Measurements from ENCODE around the gene CA10.

Gene CA10

DNA sequence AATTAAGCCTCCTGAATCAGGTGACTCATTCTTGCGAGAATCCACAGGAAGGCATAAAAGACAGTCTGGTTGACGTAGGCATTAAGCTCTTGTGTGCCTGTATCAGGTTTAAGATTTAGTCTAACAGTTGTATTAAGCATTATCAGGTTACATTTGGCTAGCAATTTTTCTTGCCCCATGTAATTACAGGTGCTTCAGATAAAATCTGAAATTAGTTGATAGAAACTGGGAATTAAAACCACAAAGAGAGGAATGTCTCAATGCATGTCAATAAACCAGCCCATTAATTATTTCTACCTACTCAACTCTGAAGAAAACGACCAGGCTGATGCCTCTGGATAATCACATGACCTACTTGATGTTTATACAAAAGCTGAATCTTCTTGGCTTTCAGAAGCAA, 217.2 kb downstream of the CA10 start:
- TF ChIP-seq, protein P1, sequence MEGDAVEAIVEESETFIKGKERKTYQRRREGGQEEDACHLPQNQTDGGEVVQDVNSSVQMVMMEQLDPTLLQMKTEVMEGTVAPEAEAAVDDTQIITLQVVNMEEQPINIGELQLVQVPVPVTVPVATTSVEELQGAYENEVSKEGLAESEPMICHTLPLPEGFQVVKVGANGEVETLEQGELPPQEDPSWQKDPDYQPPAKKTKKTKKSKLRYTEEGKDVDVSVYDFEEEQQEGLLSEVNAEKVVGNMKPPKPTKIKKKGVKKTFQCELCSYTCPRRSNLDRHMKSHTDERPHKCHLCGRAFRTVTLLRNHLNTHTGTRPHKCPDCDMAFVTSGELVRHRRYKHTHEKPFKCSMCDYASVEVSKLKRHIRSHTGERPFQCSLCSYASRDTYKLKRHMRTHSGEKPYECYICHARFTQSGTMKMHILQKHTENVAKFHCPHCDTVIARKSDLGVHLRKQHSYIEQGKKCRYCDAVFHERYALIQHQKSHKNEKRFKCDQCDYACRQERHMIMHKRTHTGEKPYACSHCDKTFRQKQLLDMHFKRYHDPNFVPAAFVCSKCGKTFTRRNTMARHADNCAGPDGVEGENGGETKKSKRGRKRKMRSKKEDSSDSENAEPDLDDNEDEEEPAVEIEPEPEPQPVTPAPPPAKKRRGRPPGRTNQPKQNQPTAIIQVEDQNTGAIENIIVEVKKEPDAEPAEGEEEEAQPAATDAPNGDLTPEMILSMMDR (IDR thresholded peaks at IDR 0.05; ENCODE audit: extremely low read depth, missing control alignments) = no peak
- DNase-seq (ENCODE audit: low spot score) = no peak

DNA sequence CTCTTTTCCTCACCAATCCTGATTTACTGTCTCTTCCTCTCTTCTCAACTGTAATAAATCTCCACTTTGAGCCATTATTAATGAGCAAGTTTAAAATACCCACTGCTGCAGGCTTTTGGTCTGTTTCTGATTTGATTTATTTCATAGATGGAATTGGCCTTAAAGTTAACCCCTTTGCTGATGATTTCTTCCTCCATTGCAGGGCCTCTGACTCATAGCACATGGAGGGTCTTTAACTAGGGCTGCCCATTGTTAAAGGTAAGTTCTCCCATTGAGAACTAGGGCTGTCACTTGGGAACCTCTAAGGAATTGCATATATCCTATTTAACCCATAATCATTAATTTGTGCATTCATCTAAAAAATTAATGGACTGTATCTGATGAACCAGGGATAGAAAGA, 221.2 kb downstream of the CA10 start:
- TF ChIP-seq, protein P1 (IDR thresholded peaks at IDR 0.05; ENCODE audit: extremely low read depth, missing control alignments) = no peak
- DNase-seq (ENCODE audit: low spot score) = no peak

DNA sequence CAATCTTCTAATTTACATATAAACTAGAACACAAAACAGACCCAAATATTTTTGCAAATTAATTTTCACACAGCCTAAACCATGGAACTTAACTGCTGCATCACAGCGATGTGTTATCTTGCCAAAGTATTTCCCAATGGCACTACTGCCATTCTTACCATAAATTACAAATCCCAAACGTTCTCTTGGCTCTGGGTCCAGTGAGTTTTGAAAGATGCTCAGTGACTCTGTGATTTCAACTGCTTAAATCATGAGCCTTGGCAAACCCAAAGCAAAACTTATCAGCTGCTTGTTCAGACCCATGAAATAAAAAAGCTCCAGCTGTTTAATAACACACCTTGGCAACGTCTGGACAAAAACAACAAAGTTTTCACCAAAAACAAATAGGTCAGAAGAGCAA, 223.0 kb downstream of the CA10 start:
- DNase-seq (ENCODE audit: low spot score) = no peak
- TF ChIP-seq, protein P1 (IDR thresholded peaks at IDR 0.05; ENCODE audit: extremely low read depth, missing control alignments) = no peak

DNA sequence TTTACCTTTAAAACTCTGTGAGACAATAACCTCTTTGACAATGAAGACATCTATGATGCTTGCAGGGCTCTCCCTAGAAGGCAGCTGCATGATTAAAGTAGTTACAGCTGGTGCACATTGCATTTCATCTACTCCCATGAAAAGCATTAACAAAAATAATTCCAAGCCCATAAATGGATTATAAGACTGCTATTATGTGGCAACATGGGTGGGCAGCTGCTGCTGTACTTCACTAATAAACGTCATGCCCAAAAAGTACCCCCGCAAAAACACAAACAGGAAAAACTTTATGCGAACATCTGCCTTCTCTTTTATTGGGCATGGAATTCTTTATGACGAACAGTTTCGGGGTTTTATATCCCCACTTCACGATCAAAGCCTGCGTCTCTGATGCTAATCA, 224.9 kb downstream of the CA10 start:
- DNase-seq (ENCODE audit: low spot score) = no peak
- TF ChIP-seq, protein P1 (IDR thresholded peaks at IDR 0.05; ENCODE audit: extremely low read depth, missing control alignments) = no peak

DNA sequence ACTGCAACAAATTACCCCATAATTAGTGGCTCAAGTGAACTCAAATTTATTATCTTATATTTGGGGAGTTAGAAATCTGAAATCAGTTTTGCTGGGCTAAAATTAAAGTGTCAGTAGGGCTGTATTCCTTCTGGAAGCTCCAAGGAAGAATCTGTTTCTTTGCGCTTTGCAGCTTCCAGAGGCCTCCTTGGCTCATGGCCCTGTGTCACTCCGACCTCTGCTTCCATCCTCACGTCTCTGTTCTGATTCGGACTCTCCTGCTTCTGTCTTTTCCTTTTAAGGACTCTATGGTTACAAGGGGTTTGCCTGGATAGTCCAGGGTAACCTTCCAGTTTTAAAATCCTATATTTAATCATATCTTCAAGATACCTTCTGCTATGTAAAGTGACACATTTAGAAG, 232.1 kb downstream of the CA10 start:
- DNase-seq (ENCODE audit: low spot score) = no peak
- TF ChIP-seq, protein P1 (IDR thresholded peaks at IDR 0.05; ENCODE audit: extremely low read depth, missing control alignments) = no peak

DNA sequence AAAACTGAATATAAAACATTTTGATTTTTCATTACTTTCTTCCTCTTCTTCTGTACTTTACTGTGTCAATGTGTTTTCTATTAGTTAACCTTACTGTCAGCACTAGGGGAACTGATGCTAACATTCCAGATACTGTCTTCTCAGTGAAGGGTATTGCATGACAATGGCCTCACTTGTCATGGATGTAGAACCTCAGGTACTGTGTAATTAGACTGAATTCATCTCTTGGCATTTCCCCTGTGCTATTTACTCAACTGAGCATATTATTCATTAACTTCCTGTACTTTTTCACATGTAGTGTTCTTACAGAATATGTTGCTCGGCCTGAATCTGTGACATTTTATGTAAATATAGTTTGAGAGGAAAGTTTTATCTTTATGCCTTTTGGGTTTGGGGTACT, 237.0 kb downstream of the CA10 start:
- no peak for DNase-seq (ENCODE audit: low spot score)
- TF ChIP-seq, protein P1 (IDR thresholded peaks at IDR 0.05; ENCODE audit: extremely low read depth, missing control alignments) = no peak

DNA sequence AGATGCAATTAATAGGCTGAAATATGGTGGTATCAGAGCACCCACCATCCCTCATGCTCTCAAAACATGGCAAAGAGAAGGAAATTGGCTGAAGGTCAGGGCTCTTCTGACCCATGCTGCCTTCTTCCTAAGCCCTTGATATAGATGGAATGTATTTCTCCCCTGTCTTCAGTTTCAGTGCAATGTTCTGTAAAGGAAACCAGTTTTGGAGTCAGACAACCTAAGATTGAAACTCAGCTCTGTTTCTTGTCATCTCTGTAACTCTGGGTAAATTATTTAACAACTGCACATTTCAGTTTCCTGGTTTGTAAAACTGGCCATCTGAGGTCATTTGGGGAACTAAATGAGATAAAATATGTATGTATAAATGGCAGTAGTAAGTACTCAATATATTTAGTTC, 243.9 kb downstream of the CA10 start:
- DNase-seq (ENCODE audit: low spot score) = no peak
- TF ChIP-seq, protein P1 (IDR thresholded peaks at IDR 0.05; ENCODE audit: extremely low read depth, missing control alignments) = no peak
